HG02678 (cell line): ENCODE measurements around the gene ZNF521.

Experiments used
- ATAC-seq: cut with Tn5 transposase; IDR thresholded peaks from one replicate; pipeline ENCODE4 v1.9.1; 2021; ENCODE audit warnings: mild to moderate bottlenecking, moderate library complexity; ENCODE audit not compliant: unreplicated experiment

The ZNF521 gene

GRCh38 chr18:25089470-25089869 lies 262.5 kb downstream of the ZNF521 start:
- no peak for ATAC-seq

DNA sequence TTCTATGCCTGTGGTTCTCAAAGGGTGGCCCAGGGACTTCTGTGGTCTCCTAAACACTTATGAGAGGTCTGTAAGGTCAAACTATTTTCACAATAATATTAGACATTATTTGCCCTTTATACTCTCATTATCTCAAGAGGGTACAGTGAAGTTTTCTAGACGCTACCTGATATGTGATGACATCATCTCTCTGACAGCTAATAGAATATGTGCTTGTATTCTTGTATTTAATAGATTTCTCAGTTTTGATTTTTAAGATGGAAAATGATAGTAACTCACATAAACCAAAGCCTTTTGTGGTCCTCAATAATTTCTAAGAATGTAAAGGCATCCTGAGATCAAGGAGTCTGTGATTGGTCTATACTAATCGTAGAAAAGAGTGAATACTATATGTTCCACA lies 265.1 kb downstream of the ZNF521 start:
- no peak for ATAC-seq

DNA sequence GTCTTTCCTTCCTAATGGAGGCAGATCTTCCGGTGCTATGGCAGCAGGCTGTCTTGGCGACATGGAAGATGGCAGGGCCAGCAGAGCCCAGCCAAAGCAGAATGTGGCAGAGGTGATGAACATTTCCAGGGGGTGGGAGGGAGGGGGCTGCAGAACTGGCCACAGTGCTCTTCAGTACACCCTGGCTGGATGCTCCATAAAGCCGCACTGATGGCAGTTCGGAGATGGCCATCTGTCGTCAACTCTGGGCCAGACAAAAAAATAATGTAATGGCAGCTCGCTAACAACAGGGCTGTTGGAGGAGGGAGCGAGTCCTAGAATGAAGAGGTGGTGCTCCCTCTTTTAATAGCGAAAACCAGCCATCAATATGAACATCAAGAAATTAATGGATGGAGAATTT lies 271.0 kb downstream of the ZNF521 start:
- no peak for ATAC-seq

- no peak for ATAC-seq
Observed at GRCh38 chr18:25080211-25080610, 271.8 kb downstream of the ZNF521 start.

- no peak for ATAC-seq
Observed at GRCh38 chr18:25077944-25078723, 273.8 kb downstream of the ZNF521 start.

DNA sequence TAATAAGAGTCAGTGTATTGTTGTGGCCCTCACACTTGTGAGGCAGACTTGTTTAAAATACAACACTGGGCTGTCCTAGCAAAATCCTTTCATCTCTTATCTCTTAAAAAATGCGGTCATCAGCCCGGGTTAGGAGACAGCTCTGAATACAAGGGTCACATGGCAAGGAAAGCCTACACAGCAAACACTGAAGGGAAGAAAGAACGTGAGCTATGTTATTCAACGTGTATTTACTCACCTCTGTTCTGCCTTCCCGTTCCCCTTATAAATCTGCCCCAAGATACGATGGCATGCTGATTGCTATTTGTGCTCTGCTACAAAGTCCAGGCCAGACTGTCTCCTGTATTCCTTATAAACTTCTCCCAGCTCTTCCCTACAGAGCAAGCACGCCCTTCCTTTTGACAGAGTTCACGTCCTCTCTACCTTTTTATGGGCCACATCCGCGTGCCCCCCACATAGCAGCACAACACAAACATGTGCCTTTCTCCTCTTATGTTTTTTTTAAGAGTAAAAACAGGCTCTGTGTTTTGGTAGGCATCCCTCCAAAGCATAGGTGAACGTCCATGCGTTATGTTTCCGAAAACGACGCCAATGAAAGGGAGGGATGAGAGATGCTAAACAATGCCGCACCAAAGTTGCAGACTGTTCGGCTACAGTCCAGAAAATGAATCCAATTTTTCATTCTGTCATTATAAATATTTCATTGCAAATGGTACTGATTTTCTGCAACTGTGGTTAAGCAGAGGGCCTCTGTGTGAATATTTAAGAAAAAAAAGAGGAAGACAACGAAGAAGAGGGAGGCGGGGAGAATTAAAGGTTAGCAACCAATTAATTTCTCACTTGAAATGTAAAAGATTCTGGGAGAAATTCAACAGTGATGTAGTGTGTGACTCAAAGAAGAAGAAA lies 274.7 kb downstream of the ZNF521 start:
- no peak for ATAC-seq

DNA sequence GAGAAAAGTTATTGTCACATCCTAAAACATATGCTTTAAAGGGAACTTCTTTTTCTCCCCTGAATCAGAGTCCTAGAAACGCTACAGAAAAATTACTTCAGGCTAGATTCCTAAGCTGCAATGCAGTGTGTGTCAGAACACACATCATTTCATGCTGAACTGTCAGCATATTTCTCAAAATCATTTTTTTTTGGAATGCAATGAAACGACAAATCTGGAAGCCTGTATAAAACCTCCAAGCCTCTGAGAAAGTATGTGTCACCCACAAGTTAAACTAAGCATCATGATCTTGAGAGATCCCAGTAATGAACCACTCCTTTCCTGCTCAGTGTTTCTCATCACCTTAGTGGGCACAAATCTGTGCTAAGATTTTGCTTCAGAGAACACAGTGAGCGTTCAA lies 276.2 kb downstream of the ZNF521 start:
- ATAC-seq, result no peak

GRCh38 chr18:25075331-25075730 lies 276.6 kb downstream of the ZNF521 start:
- no peak for ATAC-seq

DNA sequence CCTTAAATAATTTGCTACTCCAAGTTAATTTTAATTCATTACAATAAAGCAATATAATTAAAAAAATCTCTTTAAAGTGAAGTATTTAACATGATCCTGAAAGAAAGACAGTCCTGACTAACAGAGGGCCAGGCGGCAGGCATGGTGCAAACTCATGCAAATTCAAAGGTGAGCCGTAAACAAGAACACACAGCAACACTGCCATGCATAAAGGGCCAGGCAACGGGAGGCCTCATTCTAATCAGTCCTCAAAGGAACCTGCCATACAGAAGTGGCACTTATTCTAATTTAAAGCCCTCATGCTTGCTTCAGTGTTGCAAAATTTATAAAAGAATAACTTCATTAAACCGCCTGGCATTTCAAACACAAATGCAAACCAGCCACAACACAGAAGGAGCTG lies 277.0 kb downstream of the ZNF521 start:
- no peak for ATAC-seq

- ATAC-seq, result no peak
Observed at GRCh38 chr18:25072205-25072604, 279.8 kb downstream of the ZNF521 start.

GRCh38 chr18:25067275-25068025 lies 284.5 kb downstream of the ZNF521 start:
- no peak for ATAC-seq

GRCh38 chr18:25066516-25066915 lies 285.4 kb downstream of the ZNF521 start:
- no peak for ATAC-seq

GRCh38 chr18:25062720-25063119 lies 289.2 kb downstream of the ZNF521 start:
- no peak for ATAC-seq

GRCh38 chr18:25061395-25061794 lies 290.6 kb downstream of the ZNF521 start:
- ATAC-seq, result no peak

- ATAC-seq, result no peak
Observed at GRCh38 chr18:25058521-25058920, 293.4 kb downstream of the ZNF521 start.

DNA sequence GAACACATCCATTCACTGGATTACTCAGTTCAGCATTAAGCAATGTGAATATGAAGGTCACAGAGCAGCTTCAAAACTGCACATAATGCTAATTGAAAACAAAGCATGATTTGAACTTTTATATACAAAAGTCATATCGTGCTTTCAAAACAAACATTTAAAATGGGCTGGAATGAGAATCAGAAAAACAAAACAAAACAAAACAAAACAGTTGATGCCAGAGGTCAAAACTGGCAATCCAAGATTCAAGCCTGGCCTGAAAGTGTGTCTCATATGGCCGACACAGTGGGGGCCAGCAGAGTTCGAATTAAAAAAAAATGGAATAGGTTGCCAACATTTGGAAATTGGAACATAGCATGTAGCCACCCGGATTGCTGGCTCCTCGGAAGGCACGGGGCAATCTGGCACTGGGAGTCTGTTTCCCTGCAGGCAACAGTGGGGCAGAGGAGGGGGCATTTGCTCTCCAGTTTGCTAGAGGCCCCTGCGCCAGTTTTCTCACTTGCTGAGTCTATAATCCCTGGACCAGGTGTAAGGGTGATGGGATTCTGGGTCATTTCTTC lies 294.4 kb downstream of the ZNF521 start:
- ATAC-seq, result no peak

- ATAC-seq, result no peak
Observed at GRCh38 chr18:25056429-25056828, 295.5 kb downstream of the ZNF521 start.

DNA sequence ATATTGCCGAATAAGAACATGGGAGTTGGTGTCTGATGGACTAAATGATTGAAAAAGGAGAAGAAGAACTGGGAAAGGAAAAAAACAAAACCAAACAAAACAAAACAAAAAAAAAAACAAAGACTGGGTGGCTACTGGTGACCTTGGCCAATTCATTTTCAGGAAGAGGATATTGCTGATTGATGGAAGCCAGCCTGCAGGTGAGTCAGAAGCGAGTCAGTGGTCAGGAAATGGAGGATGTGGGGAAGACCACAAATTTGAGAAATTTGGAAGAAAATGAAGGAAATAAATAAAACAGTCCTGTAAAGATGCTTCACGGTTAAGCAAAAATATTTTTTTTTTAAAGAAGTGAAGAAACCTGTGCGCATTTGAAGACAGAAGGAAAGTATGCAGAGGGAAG lies 296.9 kb downstream of the ZNF521 start:
- ATAC-seq, result no peak

GRCh38 chr18:25053466-25053865 lies 298.5 kb downstream of the ZNF521 start:
- ATAC-seq, result no peak

GRCh38 chr18:25052511-25052921 lies 299.4 kb downstream of the ZNF521 start:
- no peak for ATAC-seq

GRCh38 chr18:25050605-25051004 lies 301.4 kb downstream of the ZNF521 start:
- ATAC-seq, result no peak
